PC-3 (cell line): ENCODE measurements around the gene ADGRF5.

Experiments used
- CTCF ChIP-seq: fragments of 300-600 bp; sonication (generic); conservative IDR thresholded peaks from 2 replicates; pipeline ENCODE4 v1.5.1; 2017; ENCODE audit warnings: antibody characterized with exemption, low read depth, mild to moderate bottlenecking, low read length
- EZH2 ChIP-seq: fragments of 300-600 bp; sonication (generic); IDR thresholded peaks from one replicate; pipeline ENCODE4 v1.6.1; 2017; ENCODE audit warnings: antibody characterized with exemption, mild to moderate bottlenecking, low read length; ENCODE audit not compliant: unreplicated experiment
- EZH2phosphoT487 ChIP-seq: fragments of 300-600 bp; sonication (generic); IDR thresholded peaks from 2 replicates; pipeline ENCODE4 v1.6.1; 2018; ENCODE audit warnings: mild to moderate bottlenecking, antibody characterized with exemption, low read length, borderline replicate concordance

- TF ChIP-seq CTCF (peak; percentile 97), EZH2 (no peak), EZH2phosphoT487 (no peak)
Observed at GRCh38 chr6:46848684-46849360, 72.9 kb downstream of the ADGRF5 start.
